ENCODE results near the gene CCDC126.
A peak's percentile ranks its signal among the peaks of the same experiment; 100 is the strongest.
"Not testable (repeated sequence)": the region's sequence is repeated elsewhere in the genome, so short reads cannot be mapped to it uniquely, and the experiment has no call there.

Gene CCDC126

DNA sequence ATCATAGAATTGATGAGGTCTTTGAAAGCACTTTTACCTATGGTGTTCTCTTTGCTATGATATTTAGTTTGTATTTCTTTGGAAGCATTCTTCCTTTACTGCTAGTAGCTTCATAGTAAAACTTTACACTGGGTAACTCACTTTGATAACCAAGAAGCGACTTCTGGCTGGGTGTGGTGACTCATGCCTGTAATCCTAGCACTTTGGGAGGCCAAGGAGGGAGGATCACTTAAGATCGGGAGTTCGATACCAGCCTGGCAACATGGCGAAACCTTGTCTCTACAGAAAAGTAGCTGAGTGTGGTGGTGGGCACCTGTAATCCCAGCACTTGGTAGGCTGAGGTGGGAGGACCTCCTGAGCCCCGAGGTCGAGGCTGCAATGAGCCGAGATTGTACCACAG lies 36.2 kb downstream of the CCDC126 start:
- DNase-seq = no peak

DNA sequence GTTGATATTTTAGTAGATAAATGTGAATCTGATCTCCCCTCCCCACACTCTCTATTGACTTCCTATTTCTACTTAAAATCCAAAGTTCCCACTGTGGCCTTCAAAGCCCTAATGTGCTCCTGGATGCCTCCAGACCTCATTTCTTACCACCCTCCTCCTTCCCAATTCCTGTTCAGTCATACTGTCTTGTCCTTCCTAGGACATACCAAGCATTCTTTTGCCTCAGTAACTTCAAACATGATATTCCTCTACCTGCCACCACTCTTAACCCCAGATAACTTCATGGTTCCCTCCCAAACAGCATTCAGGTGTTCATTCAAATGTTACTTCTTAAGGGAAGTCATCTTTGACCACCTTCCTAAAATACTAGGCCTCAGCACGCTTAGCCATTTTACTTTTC lies 48.6 kb downstream of the CCDC126 start:
- DNase-seq = no peak

DNA sequence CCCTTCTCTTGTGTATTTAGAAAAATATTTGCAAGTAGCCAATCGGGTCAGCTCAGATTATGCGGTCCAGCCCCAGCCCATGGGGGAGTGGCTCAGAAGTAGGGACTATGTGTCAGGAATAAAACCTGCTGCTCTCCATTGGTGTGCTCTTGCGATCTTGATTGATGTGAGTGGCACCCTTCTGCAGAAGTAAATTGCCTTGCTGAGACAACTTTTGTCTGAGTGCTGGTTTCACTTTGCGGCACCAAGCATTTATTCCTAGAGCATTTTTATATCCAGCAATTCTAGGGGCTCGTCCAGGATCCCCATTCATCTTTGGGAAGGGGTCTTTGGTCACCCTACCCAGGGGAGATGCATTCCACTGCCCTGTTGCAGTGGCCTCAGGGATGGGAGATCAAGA lies 56.8 kb downstream of the CCDC126 start:
- no peak for DNase-seq

GRCh38 chr7:23654508-23654907 lies 57.3 kb downstream of the CCDC126 start:
- DNase-seq = no peak

DNA sequence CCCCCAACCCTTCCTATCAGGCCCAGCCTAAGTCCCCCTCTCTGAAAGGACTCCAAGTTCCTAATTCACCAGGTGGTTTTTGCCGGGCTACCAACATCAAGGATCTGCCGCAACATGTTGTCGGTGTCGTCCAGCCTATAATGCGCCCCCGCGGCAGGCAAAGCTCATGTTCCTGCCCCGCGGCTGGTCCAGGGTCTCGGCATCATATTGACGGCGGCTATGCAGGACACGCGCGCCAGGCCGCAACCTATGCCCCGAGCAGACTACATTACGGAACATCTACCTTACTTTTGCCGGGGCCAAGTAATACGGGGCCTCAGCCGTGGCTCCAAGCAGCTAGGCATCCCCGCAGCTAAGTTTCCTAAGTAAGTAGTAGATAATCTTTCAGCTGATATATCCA lies 58.3 kb downstream of the CCDC126 start:
- no peak for DNase-seq

DNA sequence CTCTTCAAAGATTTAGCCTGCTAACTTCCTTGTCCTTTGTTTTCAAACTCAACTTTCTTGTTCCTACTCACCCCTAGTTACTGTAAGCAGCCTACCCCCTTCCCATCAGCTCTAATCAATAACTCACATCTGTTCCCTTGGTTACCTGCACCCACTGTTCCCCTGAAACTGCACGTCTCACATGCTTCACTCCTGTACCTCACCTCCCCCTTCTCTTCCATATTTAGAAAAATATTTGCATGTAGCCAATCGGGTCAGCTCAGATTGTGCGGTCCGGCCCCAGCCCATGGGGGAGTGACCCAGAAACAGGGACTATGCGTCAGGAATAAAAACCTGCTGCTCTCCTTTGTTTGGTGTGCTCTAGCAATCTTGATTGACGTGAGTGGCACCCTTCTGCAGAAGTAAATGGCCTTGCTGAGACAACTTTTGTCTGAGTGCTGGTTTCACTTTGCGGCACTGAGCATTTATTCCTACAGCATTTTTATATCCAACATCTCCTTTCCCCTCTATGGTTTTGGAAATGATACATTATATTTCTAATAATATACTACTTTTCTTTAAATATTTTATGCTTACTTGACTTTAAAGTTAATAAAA lies 61.7 kb downstream of the CCDC126 start:
- no peak for DNase-seq

DNA sequence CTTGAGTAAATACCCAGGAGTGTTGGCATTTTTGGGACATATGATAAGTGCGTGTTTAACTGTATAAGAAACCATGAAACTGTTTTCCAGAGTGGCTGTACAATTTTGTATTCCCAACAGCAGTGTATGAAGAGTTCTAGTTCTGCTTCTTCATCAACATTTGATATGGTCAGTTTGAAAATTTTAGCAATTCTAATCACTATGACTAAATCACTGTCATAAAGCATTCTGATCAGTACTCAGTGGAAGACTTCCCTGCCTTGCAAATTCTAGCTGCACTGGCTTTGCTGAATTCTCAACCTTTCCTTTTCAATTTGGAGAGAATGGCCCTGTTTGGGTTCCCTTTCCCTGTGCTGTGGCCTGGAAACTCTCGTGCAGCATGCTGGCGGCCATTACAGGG lies 64.2 kb downstream of the CCDC126 start:
- no peak for DNase-seq

DNA sequence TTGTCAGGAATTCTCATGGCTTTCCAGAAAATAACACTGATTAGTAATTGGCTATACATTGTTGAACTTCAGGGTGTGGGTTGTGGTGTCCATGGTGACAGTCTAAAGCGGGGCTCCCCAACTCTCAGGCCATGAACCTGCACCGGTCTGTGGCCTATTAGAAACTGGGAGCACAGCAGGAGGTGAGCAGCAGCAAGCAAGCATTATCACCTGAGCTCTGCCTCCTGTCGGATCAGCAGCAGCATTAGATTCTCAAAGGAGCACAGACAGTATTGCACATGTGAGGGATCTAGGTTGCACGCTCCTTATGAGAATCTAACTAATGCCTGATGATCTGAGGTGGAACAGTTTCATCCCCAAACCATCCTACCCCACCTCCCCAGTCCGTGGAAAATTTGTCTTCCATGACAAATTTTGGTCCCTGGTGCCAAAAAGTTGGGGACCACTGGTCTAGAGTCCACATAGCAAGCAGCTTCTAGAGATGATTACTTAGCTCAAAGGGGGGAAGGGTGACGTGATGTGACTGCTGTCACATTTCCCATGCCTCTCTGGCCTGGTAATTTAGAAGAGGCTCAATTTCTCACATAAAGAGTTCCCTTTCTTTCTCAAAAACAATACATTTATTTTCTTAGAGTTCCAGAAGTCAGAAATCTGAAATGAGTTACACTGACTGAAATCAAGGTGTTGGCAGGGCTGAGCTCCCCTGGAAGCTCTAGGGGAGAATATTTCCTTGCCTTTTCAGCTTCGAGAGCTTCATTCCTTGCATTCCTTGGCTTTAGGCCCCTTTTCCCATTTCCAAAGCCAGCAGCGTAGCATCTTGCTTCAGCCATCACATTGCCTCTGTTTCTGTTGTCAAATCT lies 65.2 kb downstream of the CCDC126 start:
- no peak for DNase-seq

GRCh38 chr7:23662984-23663313 lies 65.8 kb downstream of the CCDC126 start:
- no peak for DNase-seq

- DNase-seq = no peak
Observed at GRCh38 chr7:23664122-23664521, 66.9 kb downstream of the CCDC126 start.

- DNase-seq = no peak
Observed at GRCh38 chr7:23672033-23672432, 74.9 kb downstream of the CCDC126 start.

- peak; percentile 66 for DNase-seq
Observed at GRCh38 chr7:23679898-23680413, 82.8 kb downstream of the CCDC126 start, which contains the start of gene FAM221A. TSS of gene FAM221A (plus strand) at chr7:23680199. CDS start at chr7:23680219, 20 bp downstream.

- DNase-seq = no peak
Observed at GRCh38 chr7:23680414-23681405, 83.5 kb downstream of the CCDC126 start.

- not testable (repeated sequence) for DNase-seq
Observed at GRCh38 chr7:23684041-23684440, 86.9 kb downstream of the CCDC126 start.

DNA sequence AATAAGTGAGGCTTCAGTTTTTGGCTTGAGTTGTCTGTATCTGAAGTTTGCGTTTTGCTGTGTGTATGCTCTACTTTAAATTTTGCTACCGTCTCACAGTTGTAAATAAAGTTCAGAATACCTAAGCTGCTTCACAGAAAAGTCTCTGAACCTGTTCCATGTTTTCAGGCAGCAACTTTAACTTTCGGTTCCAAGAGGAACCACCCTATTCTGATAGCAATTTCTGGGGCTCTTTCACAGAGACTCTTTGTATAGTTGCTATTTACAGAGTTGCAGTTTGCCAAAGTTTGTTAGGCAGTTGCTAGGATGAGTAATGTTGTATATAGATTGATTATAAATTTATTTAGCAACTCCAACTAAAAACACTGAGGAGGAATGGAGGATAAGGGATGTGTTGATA lies 88.5 kb downstream of the CCDC126 start:
- no peak for DNase-seq

DNA sequence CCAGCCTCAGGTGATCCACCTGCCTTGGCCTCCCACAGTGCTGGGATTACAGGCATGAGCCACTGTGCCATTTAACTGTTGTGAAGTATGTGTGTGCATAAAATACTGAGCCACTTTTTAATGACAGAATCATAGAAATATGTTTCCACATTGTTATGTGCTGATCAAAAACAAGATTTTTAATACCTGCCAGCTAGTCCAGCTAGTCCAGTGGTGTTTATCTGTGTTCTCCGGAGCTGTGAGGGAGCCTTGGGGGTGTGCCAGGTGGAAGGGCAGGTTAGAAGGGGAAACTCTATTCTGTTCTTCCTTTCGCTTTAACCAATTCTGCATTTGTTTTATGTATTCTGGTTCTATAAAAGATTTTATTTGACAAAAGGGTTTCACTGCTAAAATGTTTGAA lies 89.8 kb downstream of the CCDC126 start:
- no peak for DNase-seq

GRCh38 chr7:23689165-23689564 lies 92.0 kb downstream of the CCDC126 start:
- no peak for DNase-seq

DNA sequence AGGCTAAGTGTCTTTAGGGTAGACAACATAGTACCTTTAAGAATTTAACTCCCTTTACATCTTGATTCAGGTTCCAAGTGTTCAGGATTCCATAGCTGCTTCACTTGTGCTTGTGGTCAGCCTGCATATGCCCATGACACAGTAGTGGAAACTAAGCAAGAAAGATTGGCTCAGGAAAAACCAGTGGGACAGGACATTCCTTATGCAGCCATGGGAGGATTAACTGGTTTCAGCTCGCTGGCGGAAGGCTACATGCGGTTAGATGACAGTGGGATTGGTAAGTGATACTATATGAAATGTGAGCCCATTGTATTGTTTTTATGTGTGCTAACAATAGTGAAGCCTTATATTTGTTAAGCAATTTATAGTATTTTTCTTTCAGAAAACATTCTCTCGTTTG lies 94.1 kb downstream of the CCDC126 start:
- DNase-seq = no peak

- DNase-seq = no peak
Observed at GRCh38 chr7:23693224-23693623, 96.0 kb downstream of the CCDC126 start.
